Keratinocyte (primary cell): ENCODE data around the gene DNAJC5G.

ENCODE experiments used
- EZH2 ChIP-seq: IDR thresholded peaks from one replicate; pipeline ENCODE4 v1.6.1; 2012; ENCODE audit warnings: inconsistent platforms, mild to moderate bottlenecking, low read length, moderate library complexity
- TF ChIP-seq, protein P1 (sequence below), 3 experiments: IDR thresholded peaks in 1 of 3; conservative IDR thresholded peaks in 1 of 3; optimal IDR thresholded peaks in 1 of 3; 2 replicates in 2 of 3; 3 replicates in 1 of 3; pipeline versions ENCODE3 to v1.5.1; 2011; ENCODE audit warnings: low read length in 3 of 3, mild to moderate bottlenecking in 3 of 3, moderate library complexity in 2 of 3, control low read depth in 1 of 3, inconsistent platforms in 1 of 3; ENCODE audit not compliant: insufficient read depth in 2 of 3; ENCODE audit errors: extremely low read depth in 1 of 3

DNA sequence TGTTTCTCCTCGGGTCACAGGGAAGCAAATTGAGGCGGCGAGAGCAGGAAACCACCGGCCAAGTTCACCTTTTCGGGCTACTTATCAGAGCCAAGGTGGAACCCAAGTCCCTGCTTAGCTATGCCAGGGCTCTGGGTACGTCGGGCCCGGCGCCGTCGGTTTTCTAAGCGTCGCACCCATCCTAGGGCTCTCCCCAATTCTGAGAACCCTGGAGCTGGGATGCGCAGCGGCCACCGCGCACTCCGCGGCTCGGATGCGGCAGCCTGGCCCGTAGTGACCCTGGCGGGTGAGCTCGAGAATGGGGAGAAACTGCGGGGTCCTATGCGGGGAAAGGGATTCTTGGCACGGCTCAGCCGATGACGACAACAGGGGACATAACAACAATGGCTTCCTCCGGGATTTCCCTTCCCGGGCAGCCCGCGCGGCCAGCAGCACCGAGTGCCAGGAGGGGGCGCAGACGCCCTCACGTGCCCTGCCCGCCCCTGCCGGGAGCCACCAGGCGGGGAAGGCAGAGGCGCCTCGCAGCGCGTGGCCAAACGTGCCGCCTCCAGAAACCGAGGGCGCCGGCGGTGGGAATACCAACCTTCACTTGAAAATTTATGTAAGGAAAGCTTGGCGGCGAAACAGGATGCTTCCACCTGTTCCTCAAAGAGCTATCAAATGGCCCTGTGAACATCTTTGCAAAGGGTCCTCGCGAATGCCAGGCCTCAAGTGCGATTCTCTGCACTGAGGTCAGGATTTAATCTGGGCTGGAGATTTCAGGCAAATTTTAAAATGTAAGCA lies 10.3 kb upstream of the DNAJC5G start:
- TF ChIP-seq, protein P1, sequence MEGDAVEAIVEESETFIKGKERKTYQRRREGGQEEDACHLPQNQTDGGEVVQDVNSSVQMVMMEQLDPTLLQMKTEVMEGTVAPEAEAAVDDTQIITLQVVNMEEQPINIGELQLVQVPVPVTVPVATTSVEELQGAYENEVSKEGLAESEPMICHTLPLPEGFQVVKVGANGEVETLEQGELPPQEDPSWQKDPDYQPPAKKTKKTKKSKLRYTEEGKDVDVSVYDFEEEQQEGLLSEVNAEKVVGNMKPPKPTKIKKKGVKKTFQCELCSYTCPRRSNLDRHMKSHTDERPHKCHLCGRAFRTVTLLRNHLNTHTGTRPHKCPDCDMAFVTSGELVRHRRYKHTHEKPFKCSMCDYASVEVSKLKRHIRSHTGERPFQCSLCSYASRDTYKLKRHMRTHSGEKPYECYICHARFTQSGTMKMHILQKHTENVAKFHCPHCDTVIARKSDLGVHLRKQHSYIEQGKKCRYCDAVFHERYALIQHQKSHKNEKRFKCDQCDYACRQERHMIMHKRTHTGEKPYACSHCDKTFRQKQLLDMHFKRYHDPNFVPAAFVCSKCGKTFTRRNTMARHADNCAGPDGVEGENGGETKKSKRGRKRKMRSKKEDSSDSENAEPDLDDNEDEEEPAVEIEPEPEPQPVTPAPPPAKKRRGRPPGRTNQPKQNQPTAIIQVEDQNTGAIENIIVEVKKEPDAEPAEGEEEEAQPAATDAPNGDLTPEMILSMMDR (optimal IDR thresholded peaks at IDR 0.05 in 1 of 3, IDR thresholded peaks at IDR 0.05 in 1 of 3, conservative IDR thresholded peaks at IDR 0.05 in 1 of 3; ENCODE audit: extremely low read depth in 1 of 3, insufficient read depth in 2 of 3, low read length in 3 of 3), result peak; percentile 21 to 72 (median 34)
- peak; percentile 80 for TF ChIP-seq EZH2
